Heart left ventricle (tissue), 13 donors: ENCODE data around the gene TAS2R60.

Experiments
- CTCF ChIP-seq, 12 donors: fragments of 200-600 bp; sonication (generic) in 4 of 12; IDR thresholded peaks; one replicate each; pipeline versions ENCODE4 v1.5.0 to v1.8.0; 2018 to 2022; ENCODE audit warnings: antibody characterized with exemption in 12 of 12, mild to moderate bottlenecking in 5 of 12
- POLR2A ChIP-seq, 2 donors: fragments of 450-650 bp; IDR thresholded peaks; one replicate each; pipeline ENCODE4 v1.6.1; 2017; ENCODE audit warnings: antibody characterized with exemption in 2 of 2, mild to moderate bottlenecking in 2 of 2, moderate library complexity in 2 of 2
- donor health status: ischemic (EF 13 %, LVEDD 7.1; RV severe dilation, severe dysfunction).
- donor health status: DM: no; HTN: yes; CAD: no.
- donor health status: DM: no; HTN: no; CAD: no.
- donor health status: ischemic (EF 25% LVEDD 6.9; RV normal size, moderate dysfunction).
- donor health status: ischemic (EF 25% LVEDD 5.7; RV mildly dilated, moderate dysfunction).
- donor health status: ischemic (EF 35%, LVEDD 5.7; RV mildly dilated, moderate dysfunction).
- donor health status: nonischemic (EF 11% LVEDD 7.7; RV severe dilation, severe dysfunction).
- donor health status: DM: yes; HTN: yes; CAD: no.
- donor health status: PGD.
- donor health status: ischemic (EF 29% LVEDD 5.4; RV normal size, mild dysfunction).
- donor health status: nonischemic (EF 23%, LVEDD 6.1; RV moderate dilation, normal function).

- TF ChIP-seq CTCF (IDR thresholded peaks at IDR 0.05): no peak
- TF ChIP-seq POLR2A (IDR thresholded peaks at IDR 0.05): no peak
These were observed 6.5 kb downstream of the TAS2R60 start for GRCh38 chr7:143449793-143450192.
